HL-60 (cell line): ENCODE measurements around the gene DBX1.

Source experiments
- DNase-seq, 2 experiments: peaks; one replicate each; pipeline ENCODE4 v3.0.0-alpha.2; 2010 to 2020; ENCODE audit warnings: low read depth in 1 of 2, low spot score in 1 of 2
- H3K27ac ChIP-seq: fragments of 250-450 bp; sonication (Bioruptor Pico); replicated peaks from 2 replicates; pipeline ENCODE4 v1.5.1; 2020; ENCODE audit warnings: mild to moderate bottlenecking, moderate library complexity
- H3K27me3 ChIP-seq: fragments of 250-450 bp; sonication (Bioruptor Pico); 2 replicates; pipeline ENCODE4 v1.5.1; 2021; ENCODE audit warnings: mild to moderate bottlenecking, moderate library complexity; ENCODE audit not compliant: insufficient read depth, poor library complexity, severe bottlenecking
- H3K4me3 ChIP-seq: replicated peaks from 2 replicates; pipeline ENCODE4 v1.5.1; 2011; ENCODE audit warnings: mild to moderate bottlenecking, control low read depth, low read length; ENCODE audit not compliant: insufficient read depth
- GABPA ChIP-seq: IDR thresholded peaks from 2 replicates; pipeline ENCODE4 v1.6.1; 2012; ENCODE audit warnings: low read depth
- POLR2AphosphoS5 ChIP-seq: IDR thresholded peaks from 2 replicates; pipeline ENCODE4 v1.6.1; 2012; ENCODE audit warnings: low read depth
- SPI1 ChIP-seq: IDR thresholded peaks from 2 replicates; pipeline ENCODE4 v1.6.1; 2012; ENCODE audit warnings: low read depth, mild to moderate bottlenecking, borderline replicate concordance
- TF ChIP-seq, protein P1 (sequence below): IDR thresholded peaks from 2 replicates; pipeline ENCODE4 v1.6.1; 2012; ENCODE audit warnings: low read depth; ENCODE audit not compliant: insufficient replicate concordance
- TF ChIP-seq, protein P2 (sequence below): IDR thresholded peaks from one replicate; pipeline ENCODE4 v1.5.1; 2011; ENCODE audit warnings: low read length, control low read depth, inconsistent platforms; ENCODE audit not compliant: insufficient read depth

Gene DBX1

DNA sequence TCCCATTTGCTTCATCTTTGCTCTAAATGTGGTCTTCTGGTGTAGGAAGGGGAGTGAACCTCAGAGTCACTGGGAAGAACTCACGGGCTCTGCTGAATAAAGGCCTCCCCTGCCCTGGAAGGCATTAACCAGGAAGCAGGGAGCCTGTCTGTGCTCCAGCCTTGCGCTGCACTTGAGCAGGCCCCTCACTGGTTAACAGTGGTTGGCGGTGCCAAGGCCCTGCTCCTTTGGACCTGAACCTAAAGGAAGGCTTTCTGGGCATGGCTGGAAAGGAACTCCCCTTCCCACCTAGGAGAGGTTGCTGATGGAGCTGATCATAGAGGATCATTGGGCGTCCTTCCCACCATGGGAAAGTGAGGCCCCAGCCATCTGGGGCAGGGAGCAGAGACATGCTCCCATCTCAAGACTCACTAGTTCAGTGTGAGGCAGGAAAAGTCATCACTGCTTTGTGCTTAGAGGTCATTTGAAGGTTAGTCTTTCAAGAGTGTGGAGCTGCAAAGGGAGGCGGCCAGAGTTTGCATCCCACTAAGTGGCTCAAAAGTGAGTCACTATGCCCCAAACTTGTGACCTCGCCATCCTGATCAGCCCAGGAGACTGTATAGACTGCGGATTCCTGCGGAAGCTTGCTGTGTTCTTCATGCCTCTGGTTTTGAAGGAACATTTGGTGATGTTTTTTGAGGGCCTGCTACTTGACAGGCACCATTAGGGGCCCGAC lies 50.4 kb downstream of the DBX1 start:
- no peaks in the 10 kb centered on the region for H3K27me3 ChIP-seq
- TF ChIP-seq POLR2AphosphoS5 (no peak), SPI1 (no peak), GABPA (no peak)
- TF ChIP-seq, protein P1, sequence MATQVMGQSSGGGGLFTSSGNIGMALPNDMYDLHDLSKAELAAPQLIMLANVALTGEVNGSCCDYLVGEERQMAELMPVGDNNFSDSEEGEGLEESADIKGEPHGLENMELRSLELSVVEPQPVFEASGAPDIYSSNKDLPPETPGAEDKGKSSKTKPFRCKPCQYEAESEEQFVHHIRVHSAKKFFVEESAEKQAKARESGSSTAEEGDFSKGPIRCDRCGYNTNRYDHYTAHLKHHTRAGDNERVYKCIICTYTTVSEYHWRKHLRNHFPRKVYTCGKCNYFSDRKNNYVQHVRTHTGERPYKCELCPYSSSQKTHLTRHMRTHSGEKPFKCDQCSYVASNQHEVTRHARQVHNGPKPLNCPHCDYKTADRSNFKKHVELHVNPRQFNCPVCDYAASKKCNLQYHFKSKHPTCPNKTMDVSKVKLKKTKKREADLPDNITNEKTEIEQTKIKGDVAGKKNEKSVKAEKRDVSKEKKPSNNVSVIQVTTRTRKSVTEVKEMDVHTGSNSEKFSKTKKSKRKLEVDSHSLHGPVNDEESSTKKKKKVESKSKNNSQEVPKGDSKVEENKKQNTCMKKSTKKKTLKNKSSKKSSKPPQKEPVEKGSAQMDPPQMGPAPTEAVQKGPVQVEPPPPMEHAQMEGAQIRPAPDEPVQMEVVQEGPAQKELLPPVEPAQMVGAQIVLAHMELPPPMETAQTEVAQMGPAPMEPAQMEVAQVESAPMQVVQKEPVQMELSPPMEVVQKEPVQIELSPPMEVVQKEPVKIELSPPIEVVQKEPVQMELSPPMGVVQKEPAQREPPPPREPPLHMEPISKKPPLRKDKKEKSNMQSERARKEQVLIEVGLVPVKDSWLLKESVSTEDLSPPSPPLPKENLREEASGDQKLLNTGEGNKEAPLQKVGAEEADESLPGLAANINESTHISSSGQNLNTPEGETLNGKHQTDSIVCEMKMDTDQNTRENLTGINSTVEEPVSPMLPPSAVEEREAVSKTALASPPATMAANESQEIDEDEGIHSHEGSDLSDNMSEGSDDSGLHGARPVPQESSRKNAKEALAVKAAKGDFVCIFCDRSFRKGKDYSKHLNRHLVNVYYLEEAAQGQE: no peak
- TF ChIP-seq, protein P2, sequence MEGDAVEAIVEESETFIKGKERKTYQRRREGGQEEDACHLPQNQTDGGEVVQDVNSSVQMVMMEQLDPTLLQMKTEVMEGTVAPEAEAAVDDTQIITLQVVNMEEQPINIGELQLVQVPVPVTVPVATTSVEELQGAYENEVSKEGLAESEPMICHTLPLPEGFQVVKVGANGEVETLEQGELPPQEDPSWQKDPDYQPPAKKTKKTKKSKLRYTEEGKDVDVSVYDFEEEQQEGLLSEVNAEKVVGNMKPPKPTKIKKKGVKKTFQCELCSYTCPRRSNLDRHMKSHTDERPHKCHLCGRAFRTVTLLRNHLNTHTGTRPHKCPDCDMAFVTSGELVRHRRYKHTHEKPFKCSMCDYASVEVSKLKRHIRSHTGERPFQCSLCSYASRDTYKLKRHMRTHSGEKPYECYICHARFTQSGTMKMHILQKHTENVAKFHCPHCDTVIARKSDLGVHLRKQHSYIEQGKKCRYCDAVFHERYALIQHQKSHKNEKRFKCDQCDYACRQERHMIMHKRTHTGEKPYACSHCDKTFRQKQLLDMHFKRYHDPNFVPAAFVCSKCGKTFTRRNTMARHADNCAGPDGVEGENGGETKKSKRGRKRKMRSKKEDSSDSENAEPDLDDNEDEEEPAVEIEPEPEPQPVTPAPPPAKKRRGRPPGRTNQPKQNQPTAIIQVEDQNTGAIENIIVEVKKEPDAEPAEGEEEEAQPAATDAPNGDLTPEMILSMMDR: no peak
- DNase-seq: no peak
- no peak overlapping the region for H3K4me3 ChIP-seq
- no peak overlapping the region for H3K27ac ChIP-seq
